ENCODE measurements around the gene KLHL36.

GRCh38 chr16:84654238-84654637, 5.9 kb downstream of the KLHL36 start:
- TF ChIP-seq CTCF (IDR thresholded peaks at IDR 0.05) (no peak), POLR2A (IDR thresholded peaks at IDR 0.05; ENCODE audit: low read depth) (no peak), POLR2AphosphoS5 (IDR thresholded peaks at IDR 0.05) (no peak)
